PFSK-1 (cell line): ENCODE results near the gene CLCN2.

Source experiments
- POLR2AphosphoS5 ChIP-seq: IDR thresholded peaks from 2 replicates; pipeline ENCODE4 v1.6.1; 2012; ENCODE audit warnings: low read depth, mild to moderate bottlenecking, control low read depth, low read length, moderate library complexity
- REST ChIP-seq, 2 experiments: IDR thresholded peaks; 2 replicates each; pipeline versions ENCODE4 v1.6.1 to v1.8.0; 2011 to 2012; ENCODE audit warnings: low read depth in 2 of 2, low read length in 2 of 2, control low read depth in 1 of 2, inconsistent platforms in 1 of 2, mild to moderate bottlenecking in 1 of 2, moderate library complexity in 1 of 2; ENCODE audit not compliant: insufficient read depth in 1 of 2

DNA sequence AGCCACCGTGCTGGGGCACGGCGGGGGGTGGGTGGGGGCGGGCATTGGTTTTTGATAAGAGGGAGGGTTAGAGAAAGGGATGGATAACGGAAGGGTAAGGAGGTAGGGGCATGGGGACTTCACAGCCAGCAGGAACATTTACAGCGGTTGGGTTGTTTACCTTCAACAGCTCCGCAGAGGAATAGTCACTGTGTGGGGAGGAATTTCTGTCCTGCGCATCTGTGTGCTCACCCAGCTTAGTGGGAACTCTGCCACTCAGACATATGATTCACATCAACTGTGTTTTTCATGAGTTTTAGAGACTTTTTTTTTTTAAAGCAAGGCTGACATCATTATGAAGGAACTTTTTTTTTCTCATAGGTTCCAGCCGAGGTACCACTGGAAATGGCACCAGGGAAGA, 38.0 kb upstream of the CLCN2 start:
- TF ChIP-seq REST (IDR thresholded peaks at IDR 0.05; ENCODE audit: insufficient read depth in 1 of 2, low read depth in 2 of 2, low read length in 2 of 2) (no peak), POLR2AphosphoS5 (no peak)
